ENCODE results near the gene OSBPL2.

The OSBPL2 gene

DNA sequence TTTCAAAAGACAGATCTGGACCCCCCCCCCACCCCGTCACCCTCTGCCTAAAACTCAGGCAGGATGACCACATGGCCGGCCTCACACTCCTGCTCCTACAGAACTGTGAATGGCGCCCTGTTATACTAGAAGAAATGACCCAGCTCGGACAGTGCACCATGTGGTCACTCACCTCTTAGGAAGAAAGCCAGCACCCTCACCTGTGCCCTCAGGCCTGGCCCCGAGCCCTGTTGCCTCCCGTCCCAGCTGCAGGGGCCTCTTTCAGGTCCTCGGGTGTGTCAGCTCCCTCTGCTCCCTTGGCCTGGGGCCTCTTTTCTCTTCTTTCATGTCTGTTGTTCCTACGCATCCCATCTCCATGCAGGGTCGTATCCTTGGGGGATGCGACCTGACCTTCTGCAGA, 23.7 kb downstream of the OSBPL2 start:
- DNase-seq = no peak

DNA sequence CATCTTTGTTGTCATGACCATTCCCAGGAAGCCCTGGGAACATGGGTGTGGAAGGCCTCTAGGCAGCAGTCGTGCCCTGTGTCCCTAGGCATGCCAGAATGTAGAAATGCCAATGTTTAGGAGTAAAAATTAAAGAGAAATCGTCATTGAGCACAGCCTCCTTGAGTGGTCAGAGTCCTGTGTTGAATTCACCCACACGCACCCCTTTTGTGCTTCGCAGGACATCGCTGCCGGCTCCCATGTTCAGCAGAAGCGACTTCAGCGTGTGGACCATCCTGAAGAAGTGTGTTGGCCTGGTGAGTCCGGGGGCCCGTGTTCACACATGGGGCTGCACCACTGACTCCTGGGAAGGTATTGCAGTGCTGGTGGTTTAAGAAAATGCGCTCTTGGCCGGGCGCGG, 25.1 kb downstream of the OSBPL2 start:
- DNase-seq = no peak

DNA sequence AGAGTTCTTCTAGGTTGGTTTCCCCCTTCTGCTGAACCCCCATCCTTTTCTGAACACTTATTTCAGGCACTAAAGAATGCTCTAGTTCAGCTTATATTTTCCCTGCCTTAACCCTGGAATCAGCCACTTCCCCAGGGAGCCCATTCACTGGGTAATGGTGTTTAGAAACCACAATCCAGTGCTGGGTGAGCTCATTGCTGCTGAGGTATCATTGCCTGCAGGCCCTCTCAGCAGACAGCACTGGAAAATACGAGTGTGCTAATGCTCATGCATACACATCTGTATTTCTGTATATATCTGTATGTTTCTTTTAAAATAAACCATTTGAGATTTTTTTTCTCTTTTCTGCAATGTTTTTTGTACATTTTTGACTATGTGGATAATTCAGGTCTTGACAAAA, 27.0 kb downstream of the OSBPL2 start:
- DNase-seq = no peak

DNA sequence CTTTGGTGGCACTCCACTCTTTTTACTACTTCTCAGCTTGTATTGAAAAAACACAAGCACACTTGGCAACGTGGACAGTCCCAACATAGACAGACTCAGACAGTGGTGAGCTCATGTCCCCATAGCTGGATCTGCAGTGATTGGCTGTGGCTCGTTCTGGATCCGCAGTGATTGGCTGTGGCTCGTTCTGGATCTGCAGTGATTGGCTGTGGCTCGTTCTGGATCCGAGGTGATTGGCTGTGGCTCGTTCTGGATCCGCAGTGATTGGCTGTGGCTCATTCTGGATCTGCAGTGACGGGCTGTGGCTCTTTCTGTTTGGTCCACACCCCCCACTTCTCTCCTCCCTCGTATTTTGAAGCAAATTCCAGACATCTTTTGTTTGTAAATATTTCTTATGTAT, 28.0 kb downstream of the OSBPL2 start:
- no peak for DNase-seq

DNA sequence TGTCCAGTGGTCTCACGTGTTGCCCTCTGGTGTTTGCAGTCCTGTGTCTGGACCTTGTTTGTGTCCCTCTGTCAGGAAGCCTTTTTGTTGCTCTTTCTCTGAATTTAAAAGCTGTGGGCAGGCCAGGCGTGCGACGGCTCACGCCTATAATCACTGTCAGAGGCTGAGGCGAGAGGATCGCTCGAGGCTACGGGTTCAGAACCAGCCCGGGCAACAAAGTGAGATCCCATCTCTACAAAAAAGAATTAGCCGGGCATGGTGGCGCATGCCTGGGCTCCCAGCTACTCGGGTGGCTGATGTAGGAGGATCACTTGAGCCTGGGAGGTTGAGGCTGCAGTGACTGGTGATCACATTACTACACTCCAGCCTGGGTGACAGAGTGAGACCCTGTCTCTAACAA, 28.5 kb downstream of the OSBPL2 start:
- no peak for DNase-seq

DNA sequence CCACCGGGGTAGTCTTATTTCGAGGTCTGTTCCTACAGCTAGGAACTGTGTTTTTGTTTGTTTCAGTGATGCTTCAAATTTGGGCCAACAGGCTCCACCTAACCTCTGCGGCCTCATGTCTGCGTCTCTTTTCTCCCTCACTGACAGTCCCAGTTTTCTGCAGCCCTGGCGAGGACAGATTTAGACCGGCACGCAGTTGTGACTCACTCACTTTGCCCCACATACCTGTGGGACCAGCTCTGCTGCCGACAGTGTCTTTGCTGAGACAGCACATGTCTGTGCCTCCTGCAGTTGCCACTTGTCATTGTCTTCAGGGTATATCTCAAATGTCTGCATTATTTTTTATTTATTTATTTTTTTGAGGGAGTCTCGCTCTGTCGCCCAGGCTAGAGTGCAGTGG, 29.2 kb downstream of the OSBPL2 start:
- DNase-seq = no peak

DNA sequence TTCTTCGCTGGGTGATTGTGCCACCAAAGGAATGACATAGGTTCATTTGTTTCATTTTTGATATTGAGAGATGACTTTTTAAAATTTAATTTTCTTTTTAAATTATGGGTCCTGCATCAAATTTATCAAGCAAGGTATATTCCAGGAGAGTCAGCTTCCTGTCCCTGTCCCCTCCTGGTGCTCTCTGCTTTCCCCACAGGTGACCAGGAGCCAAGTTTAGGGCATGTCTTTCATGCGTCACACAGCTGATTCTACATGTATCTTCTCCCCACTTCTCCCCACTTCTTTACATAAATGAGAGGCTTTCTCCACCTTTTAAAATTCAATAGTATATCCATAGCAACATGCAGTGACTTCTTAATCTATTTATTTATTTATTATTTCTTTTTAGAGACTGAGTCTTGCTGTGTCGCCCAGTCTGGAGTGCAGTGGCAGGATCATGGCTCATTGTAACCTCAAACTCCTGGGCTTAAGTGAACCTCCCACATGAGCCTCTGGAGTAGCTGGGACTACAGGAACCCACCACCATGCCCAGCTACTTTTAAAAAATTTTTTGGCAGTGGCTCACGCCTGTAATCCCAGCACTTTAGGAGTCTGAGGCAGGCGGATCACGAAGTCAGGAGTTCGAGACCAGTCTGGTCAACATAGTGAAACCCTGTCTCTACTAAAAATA, 30.0 kb downstream of the OSBPL2 start:
- DNase-seq = no peak

DNA sequence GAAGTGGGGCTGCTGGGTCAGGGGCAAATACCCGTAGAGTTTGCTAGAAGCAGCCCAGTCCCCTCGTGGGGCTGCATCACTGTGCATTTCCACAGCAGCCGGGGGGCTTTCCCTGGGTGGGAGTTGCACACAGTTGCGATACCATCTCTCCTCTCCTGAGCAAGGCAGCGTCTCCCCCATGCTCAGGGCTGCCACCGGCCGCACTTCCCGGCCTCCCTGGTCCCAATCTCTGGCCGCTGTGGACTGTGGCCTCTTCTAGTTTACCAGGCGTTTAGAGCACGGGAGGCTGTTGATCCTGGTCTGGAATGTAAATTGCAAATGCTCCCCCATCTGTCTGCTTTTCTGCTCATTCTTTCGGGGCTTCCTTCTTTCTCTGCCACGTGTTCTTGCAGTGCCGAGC, 31.1 kb downstream of the OSBPL2 start:
- no peak for DNase-seq

DNA sequence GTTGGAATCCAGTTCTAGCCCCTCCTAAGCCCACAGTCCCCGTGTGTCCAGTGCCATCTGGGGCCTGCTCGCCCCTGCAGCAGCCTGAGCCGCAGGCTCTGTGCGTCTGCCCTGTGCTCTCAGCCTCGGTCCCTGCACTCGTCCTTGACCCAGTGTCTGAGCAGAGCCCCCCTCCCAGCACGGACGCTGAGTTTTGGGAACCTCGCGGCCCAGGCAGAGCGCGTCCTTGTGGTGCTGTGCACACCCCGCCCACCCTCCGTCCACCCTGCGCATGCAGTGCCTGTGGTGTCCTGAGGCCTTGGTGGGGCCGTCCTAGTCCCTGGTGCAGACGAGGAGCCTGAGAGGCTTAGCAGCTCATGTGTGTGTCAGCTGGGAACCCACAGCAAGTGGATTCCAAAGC, 31.6 kb downstream of the OSBPL2 start:
- DNase-seq = no peak

DNA sequence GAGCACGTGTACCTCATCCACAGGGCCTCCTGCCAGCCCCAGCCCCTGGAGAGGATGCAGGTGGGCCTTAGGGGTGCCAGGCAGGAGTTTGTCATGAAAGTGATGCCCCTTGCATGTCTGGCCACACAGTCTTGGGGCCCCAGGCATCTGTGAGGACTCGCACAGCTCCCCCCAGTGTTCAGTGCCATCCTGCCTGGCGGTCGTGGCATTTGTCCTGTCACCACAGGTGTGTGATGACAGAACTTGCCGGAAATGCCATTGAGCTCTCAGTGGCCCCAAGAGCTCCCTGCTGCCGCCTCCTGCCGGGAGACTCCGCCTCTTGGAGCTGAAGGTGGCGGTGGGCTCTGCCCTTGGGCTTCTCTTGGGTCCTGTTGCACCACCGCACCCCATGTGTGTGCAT, 33.9 kb downstream of the OSBPL2 start:
- no peak for DNase-seq

DNA sequence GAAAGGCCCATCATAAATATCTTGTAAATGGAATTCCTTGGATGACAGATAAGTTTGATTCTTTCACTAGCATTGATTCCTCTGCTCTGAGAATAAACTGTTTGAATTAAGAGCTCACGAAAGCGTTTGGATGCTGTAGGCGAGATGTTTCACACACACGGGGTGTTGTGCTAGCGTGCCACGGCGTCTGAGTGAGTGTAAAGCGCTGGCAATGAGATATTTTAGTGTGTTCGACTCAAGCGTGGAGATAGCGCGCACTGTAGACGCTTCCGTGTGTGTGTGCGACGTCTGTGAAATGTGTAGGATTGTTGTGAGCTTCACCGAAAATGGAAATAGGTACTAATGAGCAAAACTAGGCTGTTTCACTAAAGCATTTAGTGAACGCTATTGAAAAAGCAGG, 35.1 kb downstream of the OSBPL2 start:
- DNase-seq = no peak

DNA sequence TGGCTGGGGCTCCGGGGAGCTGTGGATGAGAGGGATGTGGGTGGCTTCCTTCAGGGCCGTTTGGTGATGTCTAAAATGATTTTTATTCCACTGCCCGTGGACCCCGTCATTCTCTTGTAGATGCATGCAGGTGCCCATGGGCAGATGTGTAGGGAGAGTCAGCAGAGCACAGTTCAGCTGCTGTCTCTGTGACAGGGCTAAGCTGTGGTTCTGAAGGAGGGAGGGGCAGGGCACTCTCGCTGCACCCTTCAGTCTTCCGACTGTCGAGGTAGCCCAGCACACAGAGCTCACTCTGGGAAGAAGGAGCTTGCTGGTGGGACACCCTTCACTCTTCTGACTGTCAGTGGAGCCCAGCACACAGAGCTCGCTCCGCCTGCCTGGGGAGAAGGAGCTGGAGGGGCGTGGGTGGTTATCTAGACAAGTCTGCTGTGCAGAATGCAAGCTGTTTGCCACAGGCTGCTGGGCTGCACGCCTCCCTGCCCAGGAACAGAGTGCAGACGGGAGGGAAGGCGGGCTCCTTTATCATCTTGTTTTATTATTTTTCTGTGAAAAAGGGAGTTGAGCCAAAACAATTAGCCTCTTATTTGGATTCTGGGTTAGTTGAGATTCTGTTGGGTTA, 36.1 kb downstream of the OSBPL2 start:
- peak; percentile 26 for DNase-seq

DNA sequence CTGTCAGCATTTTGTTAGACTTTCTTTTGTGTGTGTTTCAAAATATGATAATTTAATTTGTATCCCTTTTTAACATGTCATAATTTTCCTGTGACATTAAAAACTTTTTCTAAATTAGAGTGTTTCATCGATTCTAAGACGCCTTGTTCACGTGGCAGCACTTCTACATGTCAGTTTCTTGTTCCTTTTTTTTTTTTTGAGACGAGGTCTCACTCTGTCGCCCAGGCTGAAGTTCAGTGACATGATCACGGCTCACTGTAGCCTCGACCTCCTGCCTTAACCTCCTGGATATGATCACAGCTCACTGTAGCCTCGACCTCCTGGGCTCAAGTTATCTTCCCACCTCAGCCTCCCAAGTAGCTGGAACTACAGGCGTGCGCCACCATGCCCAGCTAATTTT, 36.9 kb downstream of the OSBPL2 start:
- no peak for DNase-seq

DNA sequence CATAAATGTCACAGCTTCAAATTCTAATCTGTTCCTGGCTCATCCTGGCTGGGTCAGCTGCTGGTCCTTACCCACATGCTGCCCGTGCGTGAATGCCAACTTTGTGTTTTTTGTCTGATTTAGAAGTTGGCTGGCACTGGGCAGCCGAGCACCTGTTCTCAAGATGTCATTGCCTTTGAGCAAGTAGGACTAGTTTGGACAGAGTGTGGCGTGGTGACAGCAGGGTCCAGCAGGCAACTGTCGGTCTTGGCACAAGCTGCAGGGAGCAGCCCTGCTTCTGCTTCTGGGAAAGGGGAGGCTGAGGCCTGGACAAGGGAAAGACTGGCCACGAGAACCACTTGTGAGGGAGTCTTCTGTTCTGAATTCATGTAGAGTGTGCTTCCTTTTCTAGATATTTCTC, 38.1 kb downstream of the OSBPL2 start:
- no peak for DNase-seq

DNA sequence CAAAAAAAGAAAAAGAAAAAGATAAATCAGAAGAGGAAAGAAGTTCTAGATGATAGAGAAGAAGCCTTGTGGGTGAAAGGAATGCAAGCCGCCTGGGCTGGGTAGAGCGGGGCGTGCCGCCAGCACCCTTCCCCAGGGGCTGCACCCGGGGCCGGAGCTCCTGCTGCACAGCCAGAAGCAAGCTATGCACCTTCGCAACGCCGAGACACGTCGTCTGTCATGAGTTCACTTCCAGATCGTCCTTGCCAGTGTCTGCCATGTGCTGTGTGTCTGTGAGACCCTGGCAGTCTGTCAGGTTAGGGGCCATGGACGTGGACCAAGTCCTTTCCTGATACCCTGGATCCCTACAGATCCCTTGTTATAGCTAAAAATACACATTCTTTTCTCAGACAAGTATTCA, 38.9 kb downstream of the OSBPL2 start:
- no peak for DNase-seq

DNA sequence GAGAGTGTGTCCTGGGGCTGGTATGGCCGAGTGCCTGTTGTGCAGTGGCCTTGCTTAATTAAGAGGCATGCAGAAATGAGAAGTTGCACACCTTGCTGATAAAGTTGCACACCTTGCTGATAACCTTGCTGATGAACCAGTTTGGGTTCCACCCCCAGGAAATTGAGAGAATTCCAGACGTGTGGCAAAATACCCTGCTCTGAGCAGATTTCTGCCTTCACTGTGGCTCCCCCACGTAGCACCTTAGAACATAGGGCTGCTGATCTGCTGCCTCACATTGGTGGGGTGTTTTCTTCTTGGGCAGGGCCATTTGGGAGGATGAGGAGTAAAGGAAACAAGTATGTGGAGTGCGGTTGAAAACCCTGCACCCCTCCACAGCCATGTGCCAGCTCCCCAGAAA, 42.0 kb downstream of the OSBPL2 start:
- no peak for DNase-seq

DNA sequence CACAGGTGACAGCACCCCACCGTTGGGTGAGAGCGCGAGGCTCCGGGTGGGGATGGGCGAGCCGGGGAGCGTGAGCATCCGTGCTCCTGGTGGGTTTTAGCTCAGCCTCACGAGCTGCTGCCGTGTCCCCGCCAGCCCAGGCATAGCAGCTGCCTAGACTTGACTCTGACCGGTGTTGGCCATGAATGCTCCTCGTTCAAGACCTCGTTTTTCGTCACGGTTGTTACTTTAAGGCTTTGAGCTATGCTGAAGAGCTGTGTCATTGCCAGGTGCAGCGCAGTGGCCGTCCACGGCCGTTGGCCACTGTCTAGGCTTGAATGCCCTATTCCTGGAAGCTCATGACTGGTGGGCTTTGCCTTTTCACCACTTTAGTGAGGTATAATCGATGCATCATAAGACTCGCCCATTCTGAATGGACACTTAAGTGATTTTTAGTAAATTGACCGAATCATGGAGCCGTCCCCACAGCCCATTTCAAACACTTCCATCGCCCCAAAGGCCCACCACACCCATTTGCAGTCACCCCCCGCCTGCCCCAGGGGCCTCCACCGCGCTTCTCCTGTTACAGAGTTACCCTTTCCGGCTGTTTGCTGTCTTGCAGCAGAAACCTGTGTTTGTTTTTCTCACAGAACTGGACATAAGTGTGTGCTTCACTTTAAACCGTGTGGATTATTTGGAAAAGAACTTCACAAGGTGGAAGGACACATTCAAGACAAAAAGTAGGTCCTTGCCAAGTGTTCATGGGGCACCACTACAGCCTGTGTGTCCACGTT, 43.0 kb downstream of the OSBPL2 start:
- DNase-seq = no peak

DNA sequence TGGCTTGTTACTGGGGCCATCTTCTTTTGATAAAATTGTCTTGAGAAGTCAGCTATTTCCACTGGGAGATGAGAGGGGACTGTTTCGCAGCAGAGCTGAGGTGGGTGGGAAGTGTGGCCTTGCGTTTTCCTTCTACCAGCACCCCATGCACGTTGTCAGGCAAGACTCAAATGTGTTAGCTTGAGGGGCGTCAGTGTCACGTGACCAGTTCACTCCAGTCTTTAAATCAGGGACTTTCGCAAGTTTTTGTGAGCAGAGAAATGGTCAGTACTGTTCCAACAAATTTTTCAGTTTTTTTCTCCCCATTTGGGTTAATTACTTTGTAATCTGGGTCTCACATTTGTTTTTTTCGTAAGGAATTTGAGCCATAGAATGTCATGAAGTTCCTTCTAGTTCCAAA, 43.8 kb downstream of the OSBPL2 start:
- no peak for DNase-seq

DNA sequence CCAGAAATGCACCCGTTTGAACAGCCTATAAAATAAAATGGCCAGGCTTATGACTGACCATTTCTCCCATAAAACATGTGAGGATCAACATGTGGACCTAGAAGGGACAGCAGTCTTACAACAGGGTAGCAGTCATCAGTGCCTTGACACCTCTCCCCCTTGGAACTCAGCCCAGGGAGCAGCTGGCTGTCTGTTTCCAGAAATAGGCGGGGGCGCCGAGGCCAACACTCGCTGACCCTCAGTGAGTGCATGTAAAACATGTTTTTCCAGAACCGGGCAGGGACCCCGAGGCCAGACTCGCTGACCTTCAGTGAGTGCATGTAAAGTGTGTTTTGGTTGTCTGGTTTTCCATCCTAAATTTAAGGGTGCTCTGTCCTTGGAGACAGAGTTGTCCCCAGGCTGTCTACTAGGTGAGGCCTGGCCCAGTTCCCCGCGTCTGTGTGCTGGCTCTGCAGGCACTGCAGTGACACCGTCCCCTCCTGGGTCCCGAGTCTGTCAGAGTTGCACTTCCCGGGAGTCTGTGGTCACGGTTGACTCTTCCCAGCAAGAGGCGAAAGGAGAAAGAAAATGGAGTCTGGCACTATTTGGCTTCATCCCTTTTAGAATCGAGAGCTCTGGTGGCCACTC, 44.7 kb downstream of the OSBPL2 start:
- DNase-seq = no peak

DNA sequence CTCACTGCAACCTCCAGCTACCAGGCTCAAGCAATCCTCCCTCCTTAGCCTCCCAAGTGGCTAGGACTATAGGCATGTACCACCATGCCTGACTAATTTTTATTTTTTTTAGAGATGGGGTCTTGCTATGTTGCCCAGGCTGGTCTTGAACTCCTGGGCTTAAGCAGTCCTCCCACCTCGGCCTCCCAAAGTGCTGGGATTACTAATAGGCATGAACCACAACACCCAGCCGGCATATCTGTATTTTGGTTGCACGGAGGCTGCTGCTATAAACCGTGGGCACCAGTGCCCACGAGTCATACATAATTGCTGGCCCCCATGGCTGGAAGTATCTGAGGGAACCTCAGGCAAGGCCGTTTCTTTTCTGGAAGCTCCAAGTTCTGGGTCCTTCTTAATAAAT, 46.1 kb downstream of the OSBPL2 start:
- no peak for DNase-seq

DNA sequence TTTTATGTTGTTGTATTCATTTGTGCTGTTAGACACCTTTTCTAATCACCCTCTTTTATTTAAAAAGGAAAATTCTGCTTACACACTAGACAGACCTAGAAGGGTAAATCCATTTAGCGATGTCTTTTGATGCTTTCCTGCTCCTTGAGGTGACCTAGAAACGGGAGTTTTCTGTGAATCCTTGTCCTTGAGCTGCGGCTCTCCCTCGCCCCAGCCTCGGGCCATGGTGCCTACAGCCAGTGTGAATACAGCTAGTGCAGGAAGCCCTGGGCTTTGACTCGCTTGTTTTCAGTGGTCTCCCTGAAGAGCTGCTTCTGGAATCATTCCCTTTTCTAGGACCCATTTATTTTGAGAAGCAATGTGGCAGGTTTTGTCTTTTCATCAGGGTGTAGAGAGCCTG, 46.8 kb downstream of the OSBPL2 start:
- DNase-seq = no peak

DNA sequence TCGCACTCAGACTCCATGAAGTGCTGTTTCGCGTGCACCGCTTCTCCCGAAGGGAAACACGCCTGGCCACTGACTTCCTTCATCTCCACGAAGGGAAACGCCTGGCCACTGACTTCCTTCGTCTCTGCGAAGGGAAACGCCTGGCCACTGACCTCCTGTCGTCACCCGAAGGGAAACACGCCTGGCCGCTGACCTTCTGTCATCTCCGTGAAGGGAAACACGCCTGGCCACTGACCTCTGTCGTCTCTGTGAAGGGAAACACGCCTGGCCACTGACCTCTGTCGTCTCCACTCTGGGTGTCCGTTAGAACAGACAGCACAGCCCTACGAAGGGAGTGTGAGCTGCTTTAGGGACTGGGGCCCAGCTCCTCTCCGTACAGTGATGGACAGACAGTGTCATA, 47.4 kb downstream of the OSBPL2 start:
- no peak for DNase-seq

DNA sequence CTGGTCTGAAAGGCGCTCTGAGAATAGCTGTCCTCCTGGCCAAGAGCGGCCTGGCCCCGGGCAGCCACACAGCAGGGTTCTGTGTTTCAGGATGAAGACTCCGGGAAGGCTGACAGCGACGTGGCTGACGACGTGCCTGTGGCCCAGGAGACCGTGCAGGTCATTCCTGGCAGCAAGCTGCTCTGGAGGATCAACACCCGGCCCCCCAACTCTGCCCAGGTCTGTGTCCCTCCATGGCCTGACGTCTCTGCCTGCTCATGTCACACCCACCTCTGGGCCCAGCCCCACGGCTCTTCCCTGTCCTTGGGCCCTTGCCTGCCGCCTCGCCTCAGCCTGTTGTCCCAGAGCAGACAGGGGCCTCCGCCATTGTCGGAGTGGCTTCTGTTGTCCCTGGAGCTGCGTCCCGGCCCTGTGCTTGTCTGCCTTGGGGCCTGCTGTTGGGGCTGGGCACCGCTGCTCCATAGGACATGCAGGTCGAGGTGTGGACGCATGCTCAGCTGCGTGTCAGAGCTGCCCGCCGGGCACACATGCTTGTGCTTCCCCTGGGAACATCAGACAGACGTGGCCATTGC, 48.3 kb downstream of the OSBPL2 start:
- no peak for DNase-seq

DNA sequence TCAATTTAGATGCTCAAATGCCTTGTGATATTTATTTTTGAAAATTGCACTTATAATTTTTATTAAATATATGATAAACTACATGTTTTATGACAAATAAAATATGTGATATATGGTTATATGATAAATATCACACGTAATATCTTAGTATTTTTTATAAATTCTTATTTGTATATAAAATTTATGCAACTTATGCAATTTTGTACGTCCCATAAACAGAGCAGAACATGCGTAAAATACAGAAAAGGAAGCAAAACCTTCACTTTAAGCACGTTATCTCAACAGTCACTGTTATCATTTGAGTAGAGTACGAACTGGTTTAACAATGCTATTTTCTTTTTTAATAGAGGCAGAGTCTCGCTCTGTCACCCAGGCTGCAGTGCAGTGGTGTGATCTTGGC, 48.8 kb downstream of the OSBPL2 start:
- no peak for DNase-seq
